IMR-90 (cell line): Measurements from ENCODE around the gene CEP85. TPM values are rescaled to one million over a fixed set of nuclear protein-coding genes. Genes with fewer than 3 reads are reported as not detected.

ENCODE experiments used
- ATAC-seq: fragments of 200-7000 bp; cut with Tn5 transposase; 2 replicates; pipeline ENCODE4 v1.9.1; 2020; ENCODE audit warnings: low read depth, mild to moderate bottlenecking, moderate library complexity
- BruUV-seq: library from RNA; stranded (reverse); fragments of 400-500 nt; replicated peaks from 2 replicates; lab custom pipeline; 2021; lab: Mats Ljungman, UMichigan
- CTCF ChIA-PET: fragments of 300-600 bp; formaldehyde crosslinking; extraction: SDS; loops from one replicate; lab custom pipeline; 2021; ENCODE audit warnings: antibody characterized with exemption; lab: Yijun Ruan, JAX
- POLR2A ChIA-PET: fragments of 300-600 bp; sonication (Branson Sonifier 250); formaldehyde crosslinking; loops from one replicate; lab custom pipeline; 2022; ENCODE audit warnings: antibody characterized with exemption; ENCODE audit not compliant: unreplicated experiment; lab: Charles Lee
- DNase-seq: peaks from one replicate; pipeline ENCODE4 v3.0.0; 2013
- H2AFZ ChIP-seq: replicated peaks from 2 replicates; pipeline ENCODE3; 2013; ENCODE audit warnings: low read length, mild to moderate bottlenecking; ENCODE audit not compliant: poor library complexity
- H2AK5ac ChIP-seq: 2 replicates; pipeline ENCODE4 v1.6.1; 2013; ENCODE audit warnings: low read depth, low read length, inconsistent platforms
- H2AK9ac ChIP-seq: replicated peaks from 2 replicates; pipeline ENCODE3; 2013; ENCODE audit warnings: mild to moderate bottlenecking, low read depth, low read length, moderate library complexity; ENCODE audit not compliant: poor library complexity
- H2BK120ac ChIP-seq: 2 replicates; pipeline ENCODE4 v1.6.1; 2013; ENCODE audit warnings: low read depth, low read length, inconsistent platforms
- H2BK15ac ChIP-seq: 3 replicates; pipeline ENCODE4 v1.6.1; 2013; ENCODE audit warnings: low read depth, low read length, inconsistent platforms
- H2BK20ac ChIP-seq: 2 replicates; pipeline ENCODE4 v1.6.1; 2013; ENCODE audit warnings: low read depth, mild to moderate bottlenecking, inconsistent platforms, low read length, moderate library complexity
- H2BK5ac ChIP-seq: 2 replicates; pipeline ENCODE4 v1.6.1; 2013; ENCODE audit warnings: mild to moderate bottlenecking, low read depth, low read length, inconsistent platforms; ENCODE audit not compliant: poor library complexity, severe bottlenecking
- H3K14ac ChIP-seq: replicated peaks from 2 replicates; pipeline ENCODE4 v1.6.1; 2013; ENCODE audit warnings: low read depth, low read length, inconsistent platforms
- H3K18ac ChIP-seq: 2 replicates; pipeline ENCODE4 v1.6.1; 2013; ENCODE audit warnings: low read depth, low read length, control low read depth
- H3K23ac ChIP-seq: 2 replicates; pipeline ENCODE4 v1.6.1; 2013; ENCODE audit warnings: low read depth, low read length, inconsistent platforms
- H3K27ac ChIP-seq: 2 replicates; pipeline ENCODE4 v1.5.1; 2013; ENCODE audit warnings: mild to moderate bottlenecking, control low read depth, low read length; ENCODE audit not compliant: insufficient read depth
- H3K27me3 ChIP-seq: 2 replicates; pipeline ENCODE4 v1.6.1; 2013; ENCODE audit warnings: low read length; ENCODE audit not compliant: control insufficient read depth, insufficient read depth
- H3K36me3 ChIP-seq: 2 replicates; pipeline ENCODE4 v1.6.1; 2013; ENCODE audit warnings: low read length, mixed read lengths; ENCODE audit not compliant: control insufficient read depth, insufficient read depth
- H3K4ac ChIP-seq: 2 replicates; pipeline ENCODE4 v1.6.1; 2013; ENCODE audit warnings: low read depth, low read length, inconsistent platforms
- H3K4me1 ChIP-seq: 2 replicates; pipeline ENCODE4 v1.6.1; 2013; ENCODE audit warnings: low read length, mixed read lengths; ENCODE audit not compliant: control insufficient read depth, insufficient read depth
- H3K4me2 ChIP-seq: 2 replicates; pipeline ENCODE4 v1.6.1; 2013; ENCODE audit warnings: low read depth, mild to moderate bottlenecking, control low read depth, low read length, moderate library complexity
- H3K4me3 ChIP-seq: 2 replicates; pipeline ENCODE4 v1.5.1; 2013; ENCODE audit warnings: low read depth, mild to moderate bottlenecking, control low read depth, low read length, moderate library complexity; ENCODE audit not compliant: insufficient read depth
- H3K56ac ChIP-seq: 2 replicates; pipeline ENCODE4 v1.6.1; 2013; ENCODE audit warnings: low read length, inconsistent platforms; ENCODE audit not compliant: insufficient read depth; ENCODE audit errors: extremely low read depth
- H3K79me1 ChIP-seq, 2 experiments: 2 replicates each; pipeline ENCODE4 v1.6.1; 2013; ENCODE audit warnings: low read length in 2 of 2, inconsistent platforms in 1 of 2, low read depth in 1 of 2
- H3K9ac ChIP-seq: 2 replicates; pipeline ENCODE4 v1.6.1; 2013; ENCODE audit warnings: low read depth, low read length, control low read depth
- H3K9me1 ChIP-seq: 2 replicates; pipeline ENCODE4 v1.6.1; 2013; ENCODE audit warnings: low read length, inconsistent platforms; ENCODE audit not compliant: insufficient read depth
- H3K9me3 ChIP-seq: 2 replicates; pipeline ENCODE4 v1.6.1; 2013; ENCODE audit warnings: low read length; ENCODE audit not compliant: control insufficient read depth, insufficient read depth
- H4K20me1 ChIP-seq: 2 replicates; pipeline ENCODE4 v1.6.1; 2013; ENCODE audit warnings: low read length, inconsistent platforms; ENCODE audit not compliant: insufficient read depth
- H4K5ac ChIP-seq: 2 replicates; pipeline ENCODE4 v1.6.1; 2013; ENCODE audit warnings: mild to moderate bottlenecking, low read depth, low read length, control low read depth
- H4K8ac ChIP-seq, 2 experiments: 2 replicates each; pipeline ENCODE4 v1.6.1; 2013; ENCODE audit warnings: low read depth in 2 of 2, low read length in 2 of 2, control low read depth in 1 of 2, inconsistent platforms in 1 of 2
- H4K91ac ChIP-seq: 2 replicates; pipeline ENCODE4 v1.6.1; 2013; ENCODE audit warnings: low read depth, low read length, inconsistent platforms; ENCODE audit not compliant: insufficient read depth
- BHLHE40 ChIP-seq: fragments of 150-350 bp; IDR thresholded peaks from 2 replicates; pipeline ENCODE4 v1.6.1; 2016; ENCODE audit warnings: mild to moderate bottlenecking, low read depth, low read length
- CEBPB ChIP-seq: IDR thresholded peaks from 2 replicates; pipeline ENCODE4 v1.6.1; 2012; ENCODE audit warnings: low read depth, low read length, improper control_type of control experiment
- CHD1 ChIP-seq: IDR thresholded peaks from 2 replicates; pipeline ENCODE4 v1.6.1; 2012; ENCODE audit warnings: low read depth, low read length, improper control_type of control experiment
- FOS ChIP-seq: fragments of 150-350 bp; IDR thresholded peaks from 2 replicates; pipeline ENCODE4 v1.6.1; 2016; ENCODE audit warnings: low read depth, low read length
- MAFK ChIP-seq: IDR thresholded peaks from 2 replicates; pipeline ENCODE4 v1.6.1; 2012; ENCODE audit warnings: low read depth, low read length, improper control_type of control experiment
- MAZ ChIP-seq: IDR thresholded peaks from 2 replicates; pipeline ENCODE4 v1.6.1; 2012; ENCODE audit warnings: low read depth, mild to moderate bottlenecking, low read length, improper control_type of control experiment, moderate library complexity, borderline replicate concordance
- MXI1 ChIP-seq: IDR thresholded peaks from 2 replicates; pipeline ENCODE4 v1.6.1; 2012; ENCODE audit warnings: low read depth, mild to moderate bottlenecking, low read length, moderate library complexity, borderline replicate concordance
- NFE2L2 ChIP-seq: fragments of 150-350 bp; IDR thresholded peaks from 2 replicates; pipeline ENCODE4 v1.6.1; 2016; ENCODE audit warnings: low read depth, mild to moderate bottlenecking, low read length
- POLR2A ChIP-seq: IDR thresholded peaks from 2 replicates; pipeline ENCODE4 v1.6.1; 2012; ENCODE audit warnings: mild to moderate bottlenecking, low read depth, low read length
- RAD21 ChIP-seq: IDR thresholded peaks from 2 replicates; pipeline ENCODE4 v1.6.1; 2012; ENCODE audit warnings: low read length, improper control_type of control experiment
- RCOR1 ChIP-seq: IDR thresholded peaks from 2 replicates; pipeline ENCODE4 v1.6.1; 2012; ENCODE audit warnings: mild to moderate bottlenecking, low read length, improper control_type of control experiment; ENCODE audit not compliant: insufficient replicate concordance
- RFX5 ChIP-seq: IDR thresholded peaks from 2 replicates; pipeline ENCODE4 v1.8.0; 2012; ENCODE audit warnings: low read depth, mild to moderate bottlenecking, low read length, moderate library complexity
- SMC3 ChIP-seq: fragments of 150-350 bp; IDR thresholded peaks from 2 replicates; pipeline ENCODE4 v1.6.1; 2016; ENCODE audit warnings: low read depth, mild to moderate bottlenecking, antibody characterized with exemption, low read length, moderate library complexity
- USF2 ChIP-seq: fragments of 150-350 bp; IDR thresholded peaks from 2 replicates; pipeline ENCODE4 v1.6.1; 2017; ENCODE audit warnings: mild to moderate bottlenecking, antibody characterized with exemption, low read length, low read depth
- WGBS, 2 experiments: methylation state at CpG; one replicate each; pipeline versions ENCODE4 v1.1.5 to v1.1.7; 2013; ENCODE audit warnings: missing lambda C conversion rate in 2 of 2; ENCODE audit not compliant: insufficient read length in 1 of 2; ENCODE audit errors: extremely low coverage in 2 of 2; 5-methylcytosine and 5-hydroxymethylcytosine counted together
- dilution Hi-C: fragments of 300-500 bp; cut with HindIII; formaldehyde crosslinking; loops from one replicate; pipeline ENCODE4 v1.14.3; 2018; ENCODE audit warnings: low sequenced_read_pairs; ENCODE audit not compliant: unreplicated experiment
- in situ Hi-C: fragments of 300-500 bp; cut with MboI; formaldehyde crosslinking; loops from 3 replicates; pipeline ENCODE4 v1.14.3; 2019; ENCODE audit warnings: low sequenced_read_pairs, inconsistent platforms, mixed read lengths
- intact Hi-C: fragments of 100-400 bp; cut with micrococcal nuclease; formaldehyde crosslinking; loops from 2 replicates; pipeline ENCODE4 v1.10.0; 2022
- polyA plus RNA-seq, 3 experiments: library from polyadenylated mRNA; depleted of rRNA; stranded (reverse); fragments of >200 nt; gene quantifications; 2 replicates each; pipeline ENCODE4 v1.2.3, GENCODE V29; 2012; ENCODE audit warnings: low replicate concordance in 1 of 3
- total RNA-seq: library from RNA; depleted of rRNA; stranded (reverse); fragments of >200 nt; gene quantifications from 2 replicates; pipeline ENCODE4 v1.2.3, GENCODE V29; 2012
- TF ChIP-seq, protein P1 (sequence below): fragments of 150-350 bp; IDR thresholded peaks from 2 replicates; pipeline ENCODE4 v1.6.1; 2016; ENCODE audit warnings: low read depth, mild to moderate bottlenecking, low read length, moderate library complexity, borderline replicate concordance

CEP85 gene
- total and polyA plus RNA-seq, 2 of the 4 experiments (the other 2 are of a cell fraction), result 11.5 to 11.8 TPM

DNA sequence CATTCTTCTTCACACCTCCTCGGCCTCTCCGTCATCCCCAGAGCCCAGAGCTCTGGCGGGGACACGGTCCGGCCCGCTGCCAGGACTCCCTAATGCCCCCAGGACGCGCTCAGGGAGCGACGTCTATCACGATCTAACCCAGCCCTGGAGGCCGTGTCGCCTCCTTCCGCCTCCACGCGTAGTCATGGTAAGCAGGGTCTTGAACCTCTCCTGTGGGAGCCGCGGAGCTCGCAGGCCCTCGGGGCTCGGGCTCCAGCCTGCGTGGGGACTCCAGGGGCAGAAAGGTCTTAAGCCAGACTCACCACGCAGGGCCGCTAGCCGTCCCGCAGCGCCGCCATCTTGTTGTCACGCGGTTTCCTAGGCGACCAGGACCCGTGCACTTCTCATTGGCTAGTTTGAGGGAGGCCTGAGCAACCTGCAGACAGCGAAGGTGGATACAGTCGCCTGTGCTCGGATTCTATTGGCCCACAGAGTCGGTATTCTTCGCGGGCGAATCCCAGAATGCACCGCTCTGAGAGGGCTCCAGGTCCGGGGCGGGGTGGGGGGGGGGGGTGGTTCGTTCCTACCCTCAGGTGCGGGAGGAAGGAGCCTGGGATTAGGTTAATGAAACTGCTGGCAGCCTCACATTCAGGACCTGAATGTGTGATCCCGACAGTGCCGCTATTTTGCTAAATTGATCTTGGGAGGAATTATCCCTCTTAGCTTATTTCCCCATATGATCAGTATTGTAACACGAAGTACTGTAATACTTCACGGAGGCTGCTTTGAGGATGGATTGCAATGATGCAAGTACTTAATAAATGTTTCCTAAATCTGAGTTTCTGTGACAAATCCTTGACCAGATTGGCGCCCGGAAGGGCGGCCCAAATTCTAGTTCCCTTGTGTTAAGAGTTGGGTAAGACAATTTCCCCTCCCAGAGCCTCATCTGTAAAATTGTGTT lies 72.6 kb downstream of the CEP85 start, which contains the start of gene UBXN11:
Gene UBXN11 (minus strand): TSS at position 347 of the 940 bp plus-strand sequence. CDS start 3,753 bp downstream, outside the sequence.
- peak within 1 kb of the TSS; percentile 92 for H3K4me2 ChIP-seq
- H2AK9ac ChIP-seq, result peak within 1 kb of the TSS; percentile 87
- H4K8ac ChIP-seq, result peak within 1 kb of the TSS; percentile 92 to 97
- 1% methylated on average over 23 of the region's 51 CpGs; no CpG with 5 or more reads in 1 of the 2 experiments for whole genome bisulfite sequencing, 2 experiments
- H3K4ac ChIP-seq, result peak within 1 kb of the TSS; percentile 79
- POLR2A ChIA-PET, result interaction anchor here (1.0 kb wide), 1 partner anchor 15 kb away, joined by 14 read pairs; no protein-coding TSS in a partner anchor
- H4K5ac ChIP-seq, result peak within 1 kb of the TSS; percentile 80
- peak within 1 kb of the TSS; percentile 60; the same call in 1 of the 2 replicates for H4K91ac ChIP-seq
- DNase-seq (peak; percentile 94), ATAC-seq (peak; percentile 99)
- H3K56ac ChIP-seq, result peak within 1 kb of the TSS; percentile 77; the same call in 1 of the 2 replicates
- H3K9me3 ChIP-seq, result no peaks in the 10 kb centered on the region
- H3K4me3 ChIP-seq, result peak within 1 kb of the TSS; percentile 90
- H2BK15ac ChIP-seq, result peak within 1 kb of the TSS; percentile 16; the same call in 1 of the 3 replicates
- H3K18ac ChIP-seq, result no peak within 1 kb of the TSS
- H3K14ac ChIP-seq, result peak within 1 kb of the TSS; percentile 88
- no TSS peak for BruUV-seq
- in situ Hi-C loops, result no loop called here
- peaks cover 17% of the 10 kb centered on the region for H3K9me1 ChIP-seq
- H3K23ac ChIP-seq, result peak within 1 kb of the TSS; percentile 60
- intact Hi-C loops, result no loop called here
- H3K4me1 ChIP-seq, result peaks cover 14% of the 10 kb centered on the region
- H3K9ac ChIP-seq, result peak within 1 kb of the TSS; percentile 78
- no peak within 1 kb of the TSS for H2BK20ac ChIP-seq
- no peaks in the 10 kb centered on the region for H4K20me1 ChIP-seq
- no peaks in the 10 kb centered on the region for H3K27me3 ChIP-seq
- peak within 1 kb of the TSS; percentile 62 for H3K27ac ChIP-seq
- H2AFZ ChIP-seq, result peak within 1 kb of the TSS; percentile 99
- H2BK5ac ChIP-seq, result peak within 1 kb of the TSS; percentile 37
- H2BK120ac ChIP-seq, result peak within 1 kb of the TSS; percentile 67
- CTCF ChIA-PET, result no interaction called here
- H3K79me1 ChIP-seq, result peaks cover 12 to 34% of the 10 kb centered on the region in 2 experiments; a peak in 3 of 4 replicates
- peak within 1 kb of the TSS; percentile 31; the same call in 1 of the 2 replicates for H2AK5ac ChIP-seq
- dilution Hi-C loops, result no loop called here
- H3K36me3 ChIP-seq, result no peaks in the 10 kb centered on the region
- TF ChIP-seq RFX5 (no peak), BHLHE40 (peak; percentile 88), RCOR1 (no peak), MAFK (no peak), CHD1 (no peak), RAD21 (no peak), MAZ (0 out of 2 replicates have a peak, but pooled peaks have one; percentile 22), POLR2A (peak; percentile 31; the same call in 1 of the 2 replicates), MXI1 (peak; percentile 90), NFE2L2 (no peak), USF2 (no peak), CEBPB (no peak), SMC3 (0 out of 2 replicates have a peak, but pooled peaks have one; percentile 5), FOS (no peak)
- TF ChIP-seq, protein P1, sequence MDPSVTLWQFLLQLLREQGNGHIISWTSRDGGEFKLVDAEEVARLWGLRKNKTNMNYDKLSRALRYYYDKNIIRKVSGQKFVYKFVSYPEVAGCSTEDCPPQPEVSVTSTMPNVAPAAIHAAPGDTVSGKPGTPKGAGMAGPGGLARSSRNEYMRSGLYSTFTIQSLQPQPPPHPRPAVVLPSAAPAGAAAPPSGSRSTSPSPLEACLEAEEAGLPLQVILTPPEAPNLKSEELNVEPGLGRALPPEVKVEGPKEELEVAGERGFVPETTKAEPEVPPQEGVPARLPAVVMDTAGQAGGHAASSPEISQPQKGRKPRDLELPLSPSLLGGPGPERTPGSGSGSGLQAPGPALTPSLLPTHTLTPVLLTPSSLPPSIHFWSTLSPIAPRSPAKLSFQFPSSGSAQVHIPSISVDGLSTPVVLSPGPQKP, result no peak
